ENCODE results near the gene MKLN1.

DNA sequence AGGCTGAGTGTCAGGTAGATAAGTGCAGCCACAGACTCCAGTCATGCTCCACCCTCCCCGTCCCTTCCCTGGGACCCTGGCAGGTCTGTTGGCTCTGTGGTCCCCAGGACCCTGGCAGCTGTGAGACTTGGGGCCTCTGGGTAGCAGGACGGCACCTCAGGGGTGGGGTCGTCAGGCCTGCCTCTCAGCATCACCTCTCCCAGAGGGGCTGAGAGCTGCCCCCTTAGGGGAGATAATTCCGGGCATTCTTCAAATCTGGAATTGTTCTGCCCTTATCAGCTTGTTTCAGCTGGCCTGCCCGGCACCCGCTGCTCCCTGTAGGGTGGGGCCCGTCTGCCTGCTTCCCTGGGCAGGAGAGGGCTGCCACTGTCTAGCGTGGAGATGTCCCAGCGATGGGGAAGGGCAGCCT, 205.5 kb downstream of the MKLN1 start:
- no peak for TF ChIP-seq EZH2 (IDR thresholded peaks at IDR 0.05; ENCODE audit: borderline replicate concordance, low read depth, low read length, poor library complexity, severe bottlenecking)
- TF ChIP-seq, protein P1, sequence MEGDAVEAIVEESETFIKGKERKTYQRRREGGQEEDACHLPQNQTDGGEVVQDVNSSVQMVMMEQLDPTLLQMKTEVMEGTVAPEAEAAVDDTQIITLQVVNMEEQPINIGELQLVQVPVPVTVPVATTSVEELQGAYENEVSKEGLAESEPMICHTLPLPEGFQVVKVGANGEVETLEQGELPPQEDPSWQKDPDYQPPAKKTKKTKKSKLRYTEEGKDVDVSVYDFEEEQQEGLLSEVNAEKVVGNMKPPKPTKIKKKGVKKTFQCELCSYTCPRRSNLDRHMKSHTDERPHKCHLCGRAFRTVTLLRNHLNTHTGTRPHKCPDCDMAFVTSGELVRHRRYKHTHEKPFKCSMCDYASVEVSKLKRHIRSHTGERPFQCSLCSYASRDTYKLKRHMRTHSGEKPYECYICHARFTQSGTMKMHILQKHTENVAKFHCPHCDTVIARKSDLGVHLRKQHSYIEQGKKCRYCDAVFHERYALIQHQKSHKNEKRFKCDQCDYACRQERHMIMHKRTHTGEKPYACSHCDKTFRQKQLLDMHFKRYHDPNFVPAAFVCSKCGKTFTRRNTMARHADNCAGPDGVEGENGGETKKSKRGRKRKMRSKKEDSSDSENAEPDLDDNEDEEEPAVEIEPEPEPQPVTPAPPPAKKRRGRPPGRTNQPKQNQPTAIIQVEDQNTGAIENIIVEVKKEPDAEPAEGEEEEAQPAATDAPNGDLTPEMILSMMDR (conservative IDR thresholded peaks at IDR 0.05; ENCODE audit: low read depth, low read length), result no peak
